Kidney (tissue), 14 donors: ENCODE data around the gene SNU13. TPM values are rescaled to one million over a fixed set of nuclear protein-coding genes. Genes with fewer than 3 reads are reported as not detected.

Source experiments
- DNase-seq, 5 donors: peaks; one replicate each; pipeline ENCODE4 v3.0.0-alpha.2; 2013 to 2020
- FAIRE-seq: peaks from 2 replicates; lab custom pipeline; 2012; peaks lifted over from hg19 to GRCh38; lab: Jason Lieb, UNC
- H3K27ac ChIP-seq, 2 donors: one replicate each; pipeline ENCODE4 v1.7.0; 2013; ENCODE audit warnings: low read depth in 2 of 2, low read length in 2 of 2, inconsistent platforms in 1 of 2
- H3K27me3 ChIP-seq: one replicate; pipeline ENCODE4 v1.7.1; 2013; ENCODE audit warnings: low read length, inconsistent platforms; ENCODE audit not compliant: control insufficient read depth, insufficient read depth
- H3K36me3 ChIP-seq, 3 donors: one replicate each; pipeline versions ENCODE4 v1.7.0 to v1.7.1; 2013; ENCODE audit warnings: low read length in 3 of 3, control low read depth in 1 of 3, inconsistent platforms in 1 of 3; ENCODE audit not compliant: insufficient read depth in 3 of 3, control insufficient read depth in 2 of 3
- H3K4me1 ChIP-seq, 3 donors: one replicate each; pipeline versions ENCODE4 v1.7.0 to v1.7.1; 2013; ENCODE audit warnings: low read length in 3 of 3, inconsistent platforms in 1 of 3, low read depth in 1 of 3; ENCODE audit not compliant: control insufficient read depth in 2 of 3, insufficient read depth in 2 of 3
- H3K4me3 ChIP-seq, 3 donors: one replicate each; pipeline versions ENCODE4 v1.7.0 to v1.8.1; 2013; ENCODE audit warnings: low read length in 3 of 3, control low read depth in 1 of 3, inconsistent platforms in 1 of 3
- H3K9ac ChIP-seq, 3 donors: one replicate each; pipeline versions ENCODE4 v1.7.0 to v1.7.1; 2013; ENCODE audit warnings: low read length in 3 of 3, control low read depth in 1 of 3, inconsistent platforms in 1 of 3
- H3K9me3 ChIP-seq, 3 donors: one replicate each; pipeline versions ENCODE4 v1.7.0 to v1.7.1; 2013; ENCODE audit warnings: low read length in 3 of 3, control low read depth in 1 of 3, inconsistent platforms in 1 of 3; ENCODE audit not compliant: control insufficient read depth in 2 of 3, insufficient read depth in 1 of 3
- intact Hi-C: fragments of 100-400 bp; cut with DNase I; formaldehyde crosslinking; loops from one replicate; pipeline ENCODE4 v1.11.1; 2022
- polyA plus RNA-seq: library from polyadenylated mRNA; stranded (reverse); fragments of 350-450 nt; fragmentation: Illumina TruSeq; extraction: RNeasy Lipid Tissue Mini Kit (QIAGEN cat#74804); gene quantifications from one replicate; pipeline ENCODE4 v1.2.3, GENCODE V29; 2014; ENCODE audit warnings: low read depth, low replicate concordance; ENCODE audit not compliant: insufficient read depth
- total RNA-seq: library from RNA; stranded (reverse); fragmentation: NEBNext Ultra II Directional; extraction: Animal tissue kit (Norgen Biotek cat#: 25700); gene quantifications from one replicate; pipeline ENCODE4 v1.2.1, GENCODE V29; 2021
- TF ChIP-seq, protein P1 (sequence below): IDR thresholded peaks from 3 replicates; pipeline ENCODE4 v1.5.1; 2012; ENCODE audit warnings: mild to moderate bottlenecking, moderate library complexity, borderline replicate concordance; ENCODE audit not compliant: insufficient read depth; ENCODE audit errors: extremely low read depth
- donor health status: control.
- donor health status: control.
- donor health status: control.
- donor health status: control.
- donor health status: control.
- donor health status: DM: yes; HTN: yes; CAD: no.
- donor health status: Normal renal cell carcinoma (clear cell type).

Gene SNU13
- total and polyA plus RNA-seq, 2 donors from 2014 or later = 132 to 217 TPM

DNA sequence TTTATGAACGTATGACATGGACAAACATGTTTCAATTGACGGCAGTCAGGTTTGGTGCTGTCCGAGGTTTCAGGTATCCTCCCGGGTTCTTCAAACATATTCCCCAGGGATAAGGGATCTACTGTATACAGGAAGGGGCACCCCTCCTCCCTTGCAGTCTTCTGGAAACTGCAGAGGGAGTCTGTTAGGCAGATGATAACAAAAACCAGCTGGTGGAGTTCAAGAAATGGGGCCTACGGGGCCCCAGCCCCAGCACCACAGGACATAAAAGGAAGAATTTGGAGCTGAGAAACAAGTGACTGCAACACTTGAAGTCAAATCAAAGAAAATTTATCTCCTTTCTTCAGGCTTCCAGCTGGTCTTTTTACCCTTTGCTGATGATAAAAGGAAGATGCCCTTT is 32.1 kb downstream of the SNU13 start:
- FAIRE-seq = no peak
- H3K36me3 ChIP-seq = peaks cover 25 to 77% (median 49%) of the 10 kb centered on the region in 3 donors
- peak in 3 of 5 donors; percentile 13 to 67 (median 31) for DNase-seq
- no peak overlapping the region for H3K4me3 ChIP-seq
- no peaks in the 10 kb centered on the region for H3K9me3 ChIP-seq
- TF ChIP-seq, protein P1, sequence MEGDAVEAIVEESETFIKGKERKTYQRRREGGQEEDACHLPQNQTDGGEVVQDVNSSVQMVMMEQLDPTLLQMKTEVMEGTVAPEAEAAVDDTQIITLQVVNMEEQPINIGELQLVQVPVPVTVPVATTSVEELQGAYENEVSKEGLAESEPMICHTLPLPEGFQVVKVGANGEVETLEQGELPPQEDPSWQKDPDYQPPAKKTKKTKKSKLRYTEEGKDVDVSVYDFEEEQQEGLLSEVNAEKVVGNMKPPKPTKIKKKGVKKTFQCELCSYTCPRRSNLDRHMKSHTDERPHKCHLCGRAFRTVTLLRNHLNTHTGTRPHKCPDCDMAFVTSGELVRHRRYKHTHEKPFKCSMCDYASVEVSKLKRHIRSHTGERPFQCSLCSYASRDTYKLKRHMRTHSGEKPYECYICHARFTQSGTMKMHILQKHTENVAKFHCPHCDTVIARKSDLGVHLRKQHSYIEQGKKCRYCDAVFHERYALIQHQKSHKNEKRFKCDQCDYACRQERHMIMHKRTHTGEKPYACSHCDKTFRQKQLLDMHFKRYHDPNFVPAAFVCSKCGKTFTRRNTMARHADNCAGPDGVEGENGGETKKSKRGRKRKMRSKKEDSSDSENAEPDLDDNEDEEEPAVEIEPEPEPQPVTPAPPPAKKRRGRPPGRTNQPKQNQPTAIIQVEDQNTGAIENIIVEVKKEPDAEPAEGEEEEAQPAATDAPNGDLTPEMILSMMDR = no peak
- H3K27ac ChIP-seq = no peak overlapping the region
- H3K4me1 ChIP-seq = no peaks in the 10 kb centered on the region
- H3K9ac ChIP-seq = no peak overlapping the region
- intact Hi-C loops = no loop called here
- no peaks in the 10 kb centered on the region for H3K27me3 ChIP-seq

DNA sequence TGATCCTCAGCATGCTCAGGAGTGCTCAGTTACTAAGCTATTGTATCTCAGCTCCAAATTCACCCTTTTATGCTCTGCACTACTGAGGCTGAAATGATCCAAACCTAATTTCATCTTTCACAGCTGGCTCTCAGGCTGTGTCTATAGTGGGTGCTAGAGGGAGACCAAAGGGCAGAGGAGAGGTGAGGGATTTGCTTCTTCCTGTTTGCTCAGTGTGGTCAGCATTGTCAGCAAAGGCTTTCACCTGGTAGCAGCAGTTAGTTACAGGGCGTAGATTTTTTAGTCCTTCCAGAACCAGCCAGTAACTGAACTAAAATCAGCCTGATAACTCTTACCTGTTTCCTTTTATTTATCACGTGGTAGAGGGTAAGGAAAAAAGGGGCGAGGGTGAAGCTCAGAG is 34.3 kb downstream of the SNU13 start:
- Histone ChIP-seq H3K9ac (no peak overlapping the region), H3K27me3 (no peaks in the 10 kb centered on the region), H3K4me3 (no peak overlapping the region), H3K4me1 (no peaks in the 10 kb centered on the region), H3K36me3 (peaks cover 20 to 68% (median 47%) of the 10 kb centered on the region in 3 donors), H3K27ac (no peak overlapping the region), H3K9me3 (no peaks in the 10 kb centered on the region)
- no peak for FAIRE-seq
- no peak for DNase-seq
- intact Hi-C loops = no loop called here
- TF ChIP-seq, protein P1 = no peak

DNA sequence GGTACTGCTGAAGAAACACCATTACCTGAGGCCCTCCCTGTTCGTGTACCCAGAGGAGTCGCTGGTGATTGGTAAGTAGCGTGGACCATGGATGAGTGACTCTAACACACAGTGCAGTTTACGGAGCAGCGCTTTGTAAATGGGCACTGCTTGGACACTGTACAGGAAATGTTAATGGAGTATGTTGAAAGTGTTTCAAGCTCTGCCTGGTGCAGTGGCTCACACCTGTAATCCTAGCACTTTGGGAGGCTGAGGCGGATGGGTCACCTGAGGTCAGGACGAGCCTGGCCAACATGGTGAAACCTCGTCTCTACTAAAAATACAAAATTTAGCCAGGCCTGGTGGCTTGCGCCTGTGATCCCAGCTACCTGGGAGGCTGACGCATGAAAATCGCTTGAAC is 37.8 kb downstream of the SNU13 start:
- peaks cover 15 to 73% (median 38%) of the 10 kb centered on the region in 3 donors for H3K36me3 ChIP-seq
- H3K9ac ChIP-seq = no peak overlapping the region

More for the DNA sequence above, 37.8 kb downstream of the SNU13 start:
- TF ChIP-seq, protein P1 = no peak
- no peak for DNase-seq
- no peak overlapping the region for H3K4me3 ChIP-seq
- H3K4me1 ChIP-seq = no peaks in the 10 kb centered on the region
- FAIRE-seq = no peak
- H3K27ac ChIP-seq = no peak overlapping the region
- H3K9me3 ChIP-seq = no peaks in the 10 kb centered on the region
- intact Hi-C loops = no loop called here
- no peaks in the 10 kb centered on the region for H3K27me3 ChIP-seq
